Body of pancreas (tissue), 4 donors: ENCODE data around the gene DOK1. TPM values are rescaled to one million over a fixed set of nuclear protein-coding genes. Genes with fewer than 3 reads are reported as not detected.

ENCODE experiments used
- ATAC-seq: fragments of 150-250 bp; one replicate; pipeline ENCODE4 v1.9.1; 2016
- DNase-seq, 4 donors: peaks; one replicate each; pipeline ENCODE4 v3.0.0-alpha.2; 2019
- H3K27ac ChIP-seq, 4 donors: fragments of 200-600 bp; sonication (generic); 1 replicate in 3 of 4; 2 replicates in 1 of 4; pipeline versions ENCODE4 v1.5.1 to v1.6.1; 2016 to 2019; ENCODE audit warnings: mild to moderate bottlenecking in 1 of 4, mixed read lengths in 1 of 4, moderate library complexity in 1 of 4
- H3K27me3 ChIP-seq, 2 donors: fragments of 200-600 bp; sonication (generic); one replicate each; pipeline ENCODE4 v1.6.0; 2016; ENCODE audit warnings: mild to moderate bottlenecking in 1 of 2
- H3K36me3 ChIP-seq, 2 donors: fragments of 200-600 bp; sonication (generic); replicated peaks in 1 of 2; 2 replicates each; pipeline ENCODE4 v1.5.1; 2016; ENCODE audit warnings: low read depth in 2 of 2; ENCODE audit not compliant: insufficient read depth in 1 of 2
- H3K4me1 ChIP-seq: fragments of 200-600 bp; sonication (generic); one replicate; pipeline ENCODE4 v1.6.0; 2016
- H3K4me3 ChIP-seq, 2 donors: fragments of 200-600 bp; sonication (generic); 1 replicate in 1 of 2; 2 replicates in 1 of 2; pipeline ENCODE4 v1.5.1; 2016 to 2019
- H3K9me3 ChIP-seq, 3 donors: fragments of 200-600 bp; sonication (generic); 1 replicate in 2 of 3; 2 replicates in 1 of 3; pipeline ENCODE4 v1.5.1; 2016
- POLR2A ChIP-seq, 3 donors: fragments of 450-650 bp; IDR thresholded peaks; one replicate each; pipeline ENCODE4 v1.6.1; 2016; ENCODE audit warnings: antibody characterized with exemption in 3 of 3, mild to moderate bottlenecking in 2 of 3
- whole genome bisulfite sequencing, 2 donors: methylation state at CpG; one replicate each; pipeline ENCODE4 v1.1.5; 2017; 5-methylcytosine and 5-hydroxymethylcytosine counted together
- intact Hi-C: fragments of 100-400 bp; cut with DNase I; formaldehyde crosslinking; loops from one replicate; pipeline ENCODE4 v1.15.1; 2023
- total RNA-seq, 2 donors: library from RNA; depleted of rRNA; stranded (reverse); fragments of >200 nt; gene quantifications; one replicate each; pipeline ENCODE4 v1.1.0, GENCODE V29; 2016
- TF ChIP-seq, protein P1 (sequence below), 7 experiments: fragments of 450-650 bp in 4 of 7; fragments of 200-600 bp in 3 of 7; sonication (generic) in 3 of 7; IDR thresholded peaks; one replicate each; pipeline ENCODE4 v1.5.1; 2016 to 2019; ENCODE audit warnings: antibody characterized with exemption in 7 of 7

Gene DOK1
- total RNA-seq, 2 donors from 2014 or later: 9.2 to 15.3 TPM

DNA sequence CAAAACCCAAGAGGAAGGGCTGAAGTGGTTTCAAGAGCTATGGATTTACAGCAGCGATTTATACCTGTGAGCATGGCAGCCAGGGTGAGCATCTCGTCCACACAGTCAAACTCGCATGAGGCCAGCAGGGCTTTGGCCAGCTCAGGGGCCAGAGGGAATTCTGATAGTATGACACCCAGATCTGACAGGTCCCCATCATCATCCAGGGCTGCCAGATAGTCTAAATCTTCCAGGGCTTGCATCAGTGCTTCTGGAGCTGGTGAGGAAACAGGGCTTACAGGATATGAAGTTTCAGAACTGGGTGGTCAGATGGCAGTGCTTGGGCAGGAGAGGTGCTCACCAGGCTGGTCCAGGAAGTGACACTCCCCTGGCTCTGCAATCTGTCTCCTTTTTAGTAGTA, 32.0 kb upstream of the DOK1 start:
- Histone ChIP-seq H3K4me3 (no peak overlapping the region), H3K9me3 (no peaks in the 10 kb centered on the region), H3K27me3 (peaks cover 0 to 17% of the 10 kb centered on the region in 2 donors), H3K4me1 (no peaks in the 10 kb centered on the region), H3K27ac (no peak overlapping the region), H3K36me3 (peaks cover 0 to 4% of the 10 kb centered on the region in 2 donors)
- DNase-seq (no peak), ATAC-seq (no peak)
- WGBS, 2 donors: 57 to 66% methylated on average over 3 of the region's 3 CpGs
- no peak for TF ChIP-seq POLR2A (IDR thresholded peaks at IDR 0.05)
- TF ChIP-seq, protein P1, sequence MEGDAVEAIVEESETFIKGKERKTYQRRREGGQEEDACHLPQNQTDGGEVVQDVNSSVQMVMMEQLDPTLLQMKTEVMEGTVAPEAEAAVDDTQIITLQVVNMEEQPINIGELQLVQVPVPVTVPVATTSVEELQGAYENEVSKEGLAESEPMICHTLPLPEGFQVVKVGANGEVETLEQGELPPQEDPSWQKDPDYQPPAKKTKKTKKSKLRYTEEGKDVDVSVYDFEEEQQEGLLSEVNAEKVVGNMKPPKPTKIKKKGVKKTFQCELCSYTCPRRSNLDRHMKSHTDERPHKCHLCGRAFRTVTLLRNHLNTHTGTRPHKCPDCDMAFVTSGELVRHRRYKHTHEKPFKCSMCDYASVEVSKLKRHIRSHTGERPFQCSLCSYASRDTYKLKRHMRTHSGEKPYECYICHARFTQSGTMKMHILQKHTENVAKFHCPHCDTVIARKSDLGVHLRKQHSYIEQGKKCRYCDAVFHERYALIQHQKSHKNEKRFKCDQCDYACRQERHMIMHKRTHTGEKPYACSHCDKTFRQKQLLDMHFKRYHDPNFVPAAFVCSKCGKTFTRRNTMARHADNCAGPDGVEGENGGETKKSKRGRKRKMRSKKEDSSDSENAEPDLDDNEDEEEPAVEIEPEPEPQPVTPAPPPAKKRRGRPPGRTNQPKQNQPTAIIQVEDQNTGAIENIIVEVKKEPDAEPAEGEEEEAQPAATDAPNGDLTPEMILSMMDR (IDR thresholded peaks at IDR 0.05): no peak
- intact Hi-C loops: no loop called here

GRCh38 chr2:74524005-74524404, 30.5 kb upstream of the DOK1 start:
- Histone ChIP-seq H3K27me3 (peaks cover 0 to 6% of the 10 kb centered on the region in 2 donors), H3K36me3 (peaks cover 0 to 4% of the 10 kb centered on the region in 2 donors), H3K27ac (no peak overlapping the region), H3K4me3 (no peak overlapping the region), H3K4me1 (peaks cover 15% of the 10 kb centered on the region), H3K9me3 (no peaks in the 10 kb centered on the region)
- 75 to 82% methylated on average over 7 to 9 of the region's 9 CpGs for WGBS, 2 donors
- TF ChIP-seq, protein P1 (IDR thresholded peaks at IDR 0.05): no peak
- no peak for TF ChIP-seq POLR2A (IDR thresholded peaks at IDR 0.05)
- ATAC-seq: no peak
- intact Hi-C loops: no loop called here
- DNase-seq: no peak

DNA sequence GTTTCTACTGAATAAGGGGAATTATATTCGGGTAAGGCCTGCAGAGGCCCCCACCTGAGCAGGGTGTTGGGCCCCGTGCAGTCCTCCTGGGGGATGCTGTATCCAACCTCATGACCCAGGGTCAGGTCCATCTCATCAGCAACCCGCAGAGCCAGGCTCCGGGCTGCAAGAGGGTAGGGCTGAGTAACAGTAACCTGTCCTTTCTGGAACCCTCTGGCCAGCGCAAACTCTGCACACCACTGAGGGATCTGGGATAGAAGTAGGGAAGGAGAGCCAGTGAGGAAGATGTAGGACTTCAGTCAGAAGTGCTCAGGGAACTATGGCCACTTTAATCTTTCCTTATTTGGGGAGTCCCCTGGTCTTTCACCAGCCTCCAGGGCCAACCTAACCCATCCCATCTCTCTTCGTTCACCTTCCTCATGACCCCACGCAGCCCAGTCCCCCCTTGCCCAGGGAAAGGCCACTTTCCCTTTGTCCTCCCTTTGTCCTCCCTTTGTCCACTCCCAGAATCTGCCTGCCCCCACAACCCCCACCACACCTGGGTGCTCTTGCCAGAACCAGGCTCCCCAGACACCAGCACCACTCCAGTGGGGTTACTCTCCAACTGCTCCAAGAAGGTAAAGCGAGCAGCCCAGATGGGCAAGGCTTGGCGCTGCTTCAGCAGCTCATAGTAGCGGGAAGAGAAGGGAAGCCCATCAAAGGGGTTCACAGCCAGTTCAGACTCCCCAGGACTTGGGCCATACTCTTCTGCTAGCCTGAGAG, 29.4 kb upstream of the DOK1 start:
- Histone ChIP-seq H3K27me3 (no peaks in the 10 kb centered on the region), H3K4me3 (no peak overlapping the region), H3K9me3 (no peaks in the 10 kb centered on the region), H3K27ac (no peak overlapping the region), H3K4me1 (peaks cover 15% of the 10 kb centered on the region), H3K36me3 (peaks cover 0 to 4% of the 10 kb centered on the region in 2 donors)
- intact Hi-C loops: loop anchor here (5.0 kb wide), 1 partner anchor 33 kb away; no protein-coding TSS in a partner anchor
- no peak for ATAC-seq
- DNase-seq: no peak
- TF ChIP-seq, protein P1 (IDR thresholded peaks at IDR 0.05): no peak
- no peak for TF ChIP-seq POLR2A (IDR thresholded peaks at IDR 0.05)
- WGBS, 2 donors: 88 to 91% methylated on average over 10 of the region's 10 CpGs

- no peaks in the 10 kb centered on the region for H3K27me3 ChIP-seq
- TF ChIP-seq, protein P1 (IDR thresholded peaks at IDR 0.05): no peak
- TF ChIP-seq POLR2A (IDR thresholded peaks at IDR 0.05): no peak
- peaks cover 0 to 4% of the 10 kb centered on the region in 2 donors for H3K36me3 ChIP-seq
- H3K4me1 ChIP-seq: peaks cover 22% of the 10 kb centered on the region
- H3K9me3 ChIP-seq: no peaks in the 10 kb centered on the region
- H3K4me3 ChIP-seq: no peak within 1 kb of the TSS
- intact Hi-C loops: loop anchor here (5.0 kb wide), 1 partner anchor 34 kb away; no protein-coding TSS in a partner anchor
- 84 to 95% methylated on average over 11 of the region's 11 CpGs for WGBS, 2 donors
- no peak for ATAC-seq
- no peak for DNase-seq
- H3K27ac ChIP-seq: no peak within 1 kb of the TSS
Observed at GRCh38 chr2:74525717-74526648, 28.5 kb upstream of the DOK1 start, which contains the start of gene DQX1. Gene DQX1, minus strand, starts transcription at chr2:74526231. Its CDS starts 502 bp downstream, at chr2:74525729.
